Measurements from ENCODE around the gene ANOS1. TPM values are rescaled to one million over a fixed set of nuclear protein-coding genes. Genes with fewer than 3 reads are reported as not detected.

The ANOS1 gene
- polyA plus RNA-seq, 3 donors: 0.07 to 0.18 TPM; not detected in 1

GRCh38 chrX:8704184-8704583 is 27.8 kb downstream of the ANOS1 start:
- no peaks in the 10 kb centered on the region for H3K36me3 ChIP-seq (replicated peaks in 1 of 2; ENCODE audit: control insufficient read depth in 1 of 2, insufficient read depth in 2 of 2, low read length in 2 of 2)
- TF ChIP-seq CTCF (IDR thresholded peaks at IDR 0.05): no peak
- H3K4me1 ChIP-seq (ENCODE audit: control insufficient read depth in 1 of 2, insufficient read depth in 2 of 2, low read length in 2 of 2): no peaks in the 10 kb centered on the region
- H3K27ac ChIP-seq (ENCODE audit: low read depth in 1 of 2, low read length in 2 of 2): no peak overlapping the region
- no peaks in the 10 kb centered on the region for H3K36me3 Mint-ChIP-seq
- no peaks in the 10 kb centered on the region for H3K9me3 ChIP-seq (replicated peaks in 1 of 2; ENCODE audit: control insufficient read depth in 1 of 2, insufficient read depth in 1 of 2, low read length in 2 of 2)
- no peaks in the 10 kb centered on the region for H4K20me1 ChIP-seq (ENCODE audit: insufficient read depth, low read length)
- H3K4me3 Mint-ChIP-seq: no peak overlapping the region
- H3K79me2 ChIP-seq (ENCODE audit: insufficient read depth, low read length): no peaks in the 10 kb centered on the region
- no peak overlapping the region for H3K9ac ChIP-seq (ENCODE audit: insufficient read depth, low read length, poor library complexity, severe bottlenecking)
- no peaks in the 10 kb centered on the region for H3K4me1 Mint-ChIP-seq
- H2AFZ ChIP-seq (ENCODE audit: insufficient read depth, low read depth, low read length, poor library complexity, severe bottlenecking): no peak overlapping the region
- peaks cover 3 to 6% (median 5%) of the 10 kb centered on the region in 7 donors for H3K9me3 Mint-ChIP-seq
- DNase-seq: no peak
- H3K27ac Mint-ChIP-seq: no peak overlapping the region
- no peaks in the 10 kb centered on the region for H3K27me3 ChIP-seq (ENCODE audit: control insufficient read depth in 2 of 2, insufficient read depth in 2 of 2, low read length in 2 of 2)
- intact Hi-C loops (cut with micrococcal nuclease): no loop called here
- peaks cover 0 to 7% (median 1%) of the 10 kb centered on the region in 3 donors for H3K27me3 Mint-ChIP-seq (ENCODE audit: low read depth in 3 of 3)
- H3K4me3 ChIP-seq (replicated peaks in 1 of 3; ENCODE audit: low read depth in 2 of 3, low read length in 3 of 3): no peak overlapping the region
- WGBS (ENCODE audit: insufficient coverage): no CpG with 5 or more reads among the region's 2 CpGs
- H3K4me2 ChIP-seq (replicated peaks; ENCODE audit: extremely low read depth, low read length, poor library complexity, severe bottlenecking): no peak overlapping the region

- no peaks in the 10 kb centered on the region for H3K79me2 ChIP-seq (ENCODE audit: insufficient read depth, low read length)
- Mint-ChIP-seq H3K27me3 (ENCODE audit: low read depth in 3 of 3) (peaks cover 0 to 3% (median 0%) of the 10 kb centered on the region in 3 donors), H3K27ac (no peak overlapping the region), H3K36me3 (no peaks in the 10 kb centered on the region), H3K4me1 (no peaks in the 10 kb centered on the region), H3K4me3 (no peak overlapping the region), H3K9me3 (peaks cover 0 to 7% (median 0%) of the 10 kb centered on the region in 7 donors)
- DNase-seq: no peak
- H3K9ac ChIP-seq (ENCODE audit: insufficient read depth, low read length, poor library complexity, severe bottlenecking): no peak overlapping the region
- no peak overlapping the region for H3K4me3 ChIP-seq (replicated peaks in 1 of 3; ENCODE audit: low read depth in 2 of 3, low read length in 3 of 3)
- H3K9me3 ChIP-seq (replicated peaks in 1 of 2; ENCODE audit: control insufficient read depth in 1 of 2, insufficient read depth in 1 of 2, low read length in 2 of 2): no peaks in the 10 kb centered on the region
- no CpG with 5 or more reads among the region's 1 CpG for WGBS (ENCODE audit: insufficient coverage)
- no peak for TF ChIP-seq CTCF (IDR thresholded peaks at IDR 0.05)
- intact Hi-C loops (cut with micrococcal nuclease): no loop called here
- no peaks in the 10 kb centered on the region for H3K36me3 ChIP-seq (replicated peaks in 1 of 2; ENCODE audit: control insufficient read depth in 1 of 2, insufficient read depth in 2 of 2, low read length in 2 of 2)
- no peaks in the 10 kb centered on the region for H3K27me3 ChIP-seq (ENCODE audit: control insufficient read depth in 2 of 2, insufficient read depth in 2 of 2, low read length in 2 of 2)
- no peaks in the 10 kb centered on the region for H3K4me1 ChIP-seq (ENCODE audit: control insufficient read depth in 1 of 2, insufficient read depth in 2 of 2, low read length in 2 of 2)
- no peak overlapping the region for H3K4me2 ChIP-seq (replicated peaks; ENCODE audit: extremely low read depth, low read length, poor library complexity, severe bottlenecking)
- no peak overlapping the region for H3K27ac ChIP-seq (ENCODE audit: low read depth in 1 of 2, low read length in 2 of 2)
- H2AFZ ChIP-seq (ENCODE audit: insufficient read depth, low read depth, low read length, poor library complexity, severe bottlenecking): no peak overlapping the region
- H4K20me1 ChIP-seq (ENCODE audit: insufficient read depth, low read length): no peaks in the 10 kb centered on the region
Measured at GRCh38 chrX:8692871-8693270, 39.1 kb downstream of the ANOS1 start.
